ENCODE results near the gene BARHL1.
A peak's percentile ranks its signal among the peaks of the same experiment; 100 is the strongest.

BARHL1 gene

DNA sequence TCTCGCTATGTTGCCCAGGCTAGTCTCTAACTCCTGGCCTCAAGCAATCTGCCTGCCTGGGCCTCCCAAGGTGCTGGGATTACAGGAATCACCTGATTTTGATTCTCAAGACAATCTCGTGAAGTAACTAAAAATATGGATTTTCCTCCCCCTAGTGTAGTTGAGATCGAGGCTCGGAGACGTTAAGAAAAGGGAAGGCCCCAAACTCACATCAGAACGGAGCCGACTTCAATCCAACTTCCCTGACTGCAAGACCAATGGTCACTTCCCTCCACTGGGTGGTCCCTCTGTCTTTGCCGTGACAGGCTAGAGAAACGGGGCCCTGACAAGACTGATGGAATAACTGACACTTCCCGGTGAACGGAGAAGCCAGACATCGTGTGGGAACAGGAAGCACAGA lies 28.3 kb downstream of the BARHL1 start:
- DNase-seq (ENCODE audit: low spot score) (no peak), FAIRE-seq (no peak)

GRCh38 chr9:132614324-132614723 lies 31.9 kb downstream of the BARHL1 start:
- DNase-seq (ENCODE audit: low spot score), result no peak
- FAIRE-seq, result no peak

- no peak for FAIRE-seq
- DNase-seq (ENCODE audit: low spot score), result no peak
These were observed 33.4 kb downstream of the BARHL1 start for GRCh38 chr9:132615774-132616173.

- no peak for DNase-seq (ENCODE audit: low spot score)
- FAIRE-seq, result no peak
These were observed 34.3 kb downstream of the BARHL1 start for GRCh38 chr9:132616725-132617124.

- DNase-seq (ENCODE audit: low spot score) (no peak), FAIRE-seq (no peak)
These were observed 39.8 kb downstream of the BARHL1 start for GRCh38 chr9:132622159-132622558.

DNA sequence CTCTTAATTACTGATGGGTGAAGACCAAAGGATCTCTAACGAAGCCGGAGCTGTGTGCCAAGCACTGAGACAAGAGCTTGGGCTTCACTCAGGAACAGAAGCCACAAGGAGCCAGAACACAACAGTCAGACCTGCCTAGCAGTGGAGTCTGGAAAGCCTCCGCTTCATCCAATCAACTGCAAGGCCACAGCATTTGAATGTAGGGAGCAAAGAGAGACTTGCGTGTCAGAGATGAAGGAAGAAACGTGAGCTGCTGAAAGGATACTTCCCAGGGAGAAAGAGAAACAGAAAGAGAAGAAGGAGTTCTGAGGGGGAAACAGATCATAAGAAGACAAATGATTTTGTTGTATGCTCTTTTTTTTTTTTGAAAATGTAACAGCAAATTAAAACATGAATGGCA lies 43.9 kb downstream of the BARHL1 start:
- DNase-seq (ENCODE audit: low spot score), result no peak
- FAIRE-seq, result no peak

- DNase-seq (ENCODE audit: low spot score) (no peak), FAIRE-seq (no peak)
These were observed 44.7 kb downstream of the BARHL1 start for GRCh38 chr9:132627106-132627505.

GRCh38 chr9:132627594-132627993 lies 45.2 kb downstream of the BARHL1 start:
- DNase-seq (ENCODE audit: low spot score), result no peak

DNA sequence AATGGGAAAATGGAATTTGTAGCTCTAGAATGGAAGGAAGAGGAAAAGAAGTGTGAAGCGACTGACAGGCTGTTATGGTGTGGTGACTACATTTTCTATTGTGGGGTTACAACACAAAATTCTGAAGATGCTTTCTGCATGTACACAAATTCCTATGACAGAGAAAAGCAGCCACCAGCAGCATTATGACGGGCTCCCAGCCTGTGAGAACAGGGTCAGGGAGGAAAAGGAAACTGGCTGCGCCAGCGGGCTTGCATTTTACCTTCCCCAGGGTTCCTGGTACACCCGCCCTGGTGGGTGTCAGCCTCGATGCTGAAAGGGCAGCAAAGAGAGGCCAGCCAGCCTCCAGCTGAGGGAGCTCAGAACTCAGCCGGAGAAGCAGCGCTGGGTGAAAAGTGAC lies 46.3 kb downstream of the BARHL1 start:
- FAIRE-seq (no peak), DNase-seq (ENCODE audit: low spot score) (no peak)

More at GRCh38 chr9:132627594-132627993, 45.2 kb downstream of the BARHL1 start:
- no peak for FAIRE-seq

DNA sequence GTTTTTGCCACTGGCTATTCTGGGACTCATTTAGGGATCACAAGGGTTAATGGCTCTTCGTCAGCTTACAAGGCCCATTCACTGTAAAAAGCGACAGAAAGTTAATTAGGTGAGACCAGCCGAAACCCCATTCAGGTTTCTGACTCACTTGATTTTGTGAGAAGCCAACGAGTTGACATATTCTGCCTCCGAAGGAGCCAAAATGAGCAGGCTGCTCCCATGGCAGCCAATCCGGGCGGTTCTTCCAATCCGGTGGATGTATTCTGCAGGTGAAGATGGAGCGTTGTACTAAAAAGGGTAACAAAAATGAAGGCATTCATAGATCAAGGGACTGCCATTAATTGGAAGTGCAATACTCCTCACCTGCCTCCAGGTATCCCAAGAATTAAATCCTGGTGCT lies 47.7 kb downstream of the BARHL1 start:
- FAIRE-seq (no peak), DNase-seq (ENCODE audit: low spot score) (no peak)

GRCh38 chr9:132630811-132631210 lies 48.4 kb downstream of the BARHL1 start:
- FAIRE-seq (no peak), DNase-seq (ENCODE audit: low spot score) (no peak)

DNA sequence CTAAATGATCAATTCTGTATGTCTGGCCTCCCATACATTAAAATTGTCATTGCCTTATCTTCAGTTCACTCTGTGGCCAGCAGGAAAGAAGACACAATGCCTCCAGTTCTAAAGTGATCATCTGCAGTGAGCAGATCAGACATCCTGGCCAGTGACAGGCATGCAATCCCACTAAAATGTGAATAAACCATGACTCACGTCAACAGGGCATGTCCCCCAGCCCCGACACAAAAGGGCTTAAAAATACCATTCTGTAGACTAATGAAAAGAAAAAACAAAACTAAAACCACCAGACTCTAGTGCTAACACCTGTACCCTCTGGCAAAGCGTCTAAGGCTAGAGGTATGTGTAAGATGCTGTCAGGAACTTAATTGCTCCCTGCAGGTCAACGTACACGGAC lies 48.9 kb downstream of the BARHL1 start:
- FAIRE-seq, result no peak

DNA sequence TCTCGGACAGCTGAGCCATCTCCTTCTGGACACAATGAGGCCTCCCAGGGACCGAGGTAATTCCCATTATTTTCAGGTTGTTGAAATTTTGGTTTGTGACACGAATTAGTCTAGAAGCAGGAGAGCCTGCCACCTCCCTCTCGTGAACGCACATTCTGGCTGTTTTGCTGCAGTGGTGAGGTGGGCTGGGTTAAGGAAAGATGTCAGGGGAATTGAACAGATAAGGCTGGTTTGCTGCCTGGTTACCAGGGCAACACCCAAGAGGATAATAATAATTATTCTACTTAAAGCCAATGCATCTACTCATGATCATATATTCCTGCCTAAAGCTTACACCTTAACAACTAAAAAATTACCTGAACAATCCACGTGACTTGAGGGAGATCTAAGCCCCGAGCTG lies 49.3 kb downstream of the BARHL1 start:
- no peak for FAIRE-seq

More for the DNA sequence above, 48.9 kb downstream of the BARHL1 start:
- peak; percentile 42 for DNase-seq (ENCODE audit: low spot score)

GRCh38 chr9:132632413-132633129 lies 50.2 kb downstream of the BARHL1 start:
- DNase-seq (ENCODE audit: low spot score), result no peak
- FAIRE-seq, result no peak

More for the DNA sequence above, 49.3 kb downstream of the BARHL1 start:
- DNase-seq (ENCODE audit: low spot score), result no peak

DNA sequence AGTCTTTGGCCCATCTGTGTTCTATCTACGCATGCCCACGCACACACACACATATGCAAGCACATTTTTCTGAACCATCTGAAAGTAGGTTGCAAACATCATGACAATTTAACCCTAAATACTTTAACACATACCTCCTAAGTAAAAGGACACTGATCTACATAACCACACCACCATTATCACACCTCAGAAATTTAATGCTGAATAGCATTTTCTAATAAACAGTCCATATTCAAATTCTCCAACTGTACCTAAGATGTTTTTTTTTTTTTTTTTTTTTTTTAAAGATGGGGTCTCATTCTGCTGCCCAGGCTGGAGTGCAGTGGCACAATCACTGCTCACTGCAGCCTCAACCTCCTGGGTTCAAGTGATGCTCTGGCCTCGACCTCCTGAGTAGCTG lies 51.9 kb downstream of the BARHL1 start:
- no peak for FAIRE-seq
- DNase-seq (ENCODE audit: low spot score), result no peak

DNA sequence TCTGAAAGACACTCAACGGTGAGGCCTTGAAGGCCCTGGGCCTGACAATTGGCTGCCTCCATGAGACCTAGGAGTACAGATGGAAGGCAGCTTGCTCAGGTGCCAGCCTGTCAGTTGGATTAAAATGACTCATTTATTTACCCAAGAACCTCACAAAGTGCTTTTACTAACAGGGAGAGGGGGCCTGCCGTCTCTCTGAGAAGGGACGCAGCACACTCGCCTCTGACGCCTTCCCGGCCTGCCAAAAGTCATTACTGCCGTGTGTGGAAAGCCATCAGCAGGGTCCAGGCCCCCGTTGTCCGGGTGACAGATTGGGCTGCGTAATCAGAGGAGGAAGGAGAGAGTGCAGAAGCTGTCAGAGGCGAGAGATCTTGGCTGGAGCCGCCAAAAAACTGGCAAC lies 54.9 kb downstream of the BARHL1 start:
- no peak for DNase-seq (ENCODE audit: low spot score)
- no peak for FAIRE-seq

DNA sequence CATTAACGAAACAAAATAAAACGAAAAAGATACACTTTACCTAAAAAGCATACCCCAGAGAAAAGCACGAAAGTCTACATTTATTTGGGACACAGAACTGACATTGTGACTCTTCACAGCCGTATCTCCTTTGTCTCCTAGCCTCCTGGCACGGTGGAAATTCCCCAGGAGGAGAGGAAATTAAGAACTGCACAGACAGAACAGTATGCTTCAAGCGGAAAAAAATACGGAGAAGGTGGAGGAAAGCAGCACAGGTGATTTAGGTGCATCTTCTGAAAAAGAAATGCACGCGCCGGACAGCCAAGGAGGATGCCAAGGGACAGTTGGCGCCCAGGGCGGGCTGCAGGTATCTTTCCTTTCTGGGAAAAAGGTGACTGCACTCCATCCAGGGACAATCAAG lies 55.4 kb downstream of the BARHL1 start:
- no peak for DNase-seq (ENCODE audit: low spot score)

DNA sequence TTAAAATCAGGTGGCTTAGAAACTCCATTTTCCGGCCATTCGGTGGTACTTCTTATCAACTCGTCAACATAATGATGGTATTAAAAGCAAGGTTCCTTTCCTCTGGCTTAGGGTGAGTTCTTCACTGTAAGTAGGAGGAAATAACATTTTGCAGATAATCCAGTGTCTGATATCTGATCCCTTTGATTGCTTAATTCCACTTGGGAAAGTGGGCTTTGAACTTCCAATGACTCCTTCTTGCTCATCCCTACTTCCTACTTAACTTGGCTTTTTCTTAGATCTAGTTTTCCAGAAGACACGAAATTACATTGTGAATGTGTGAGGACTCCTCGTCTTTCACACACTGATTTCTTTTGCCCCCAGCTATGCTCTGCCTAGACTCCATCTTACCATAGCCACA lies 55.8 kb downstream of the BARHL1 start:
- FAIRE-seq (no peak), DNase-seq (ENCODE audit: low spot score) (no peak)

More for the DNA sequence above, 55.4 kb downstream of the BARHL1 start:
- FAIRE-seq, result no peak

DNA sequence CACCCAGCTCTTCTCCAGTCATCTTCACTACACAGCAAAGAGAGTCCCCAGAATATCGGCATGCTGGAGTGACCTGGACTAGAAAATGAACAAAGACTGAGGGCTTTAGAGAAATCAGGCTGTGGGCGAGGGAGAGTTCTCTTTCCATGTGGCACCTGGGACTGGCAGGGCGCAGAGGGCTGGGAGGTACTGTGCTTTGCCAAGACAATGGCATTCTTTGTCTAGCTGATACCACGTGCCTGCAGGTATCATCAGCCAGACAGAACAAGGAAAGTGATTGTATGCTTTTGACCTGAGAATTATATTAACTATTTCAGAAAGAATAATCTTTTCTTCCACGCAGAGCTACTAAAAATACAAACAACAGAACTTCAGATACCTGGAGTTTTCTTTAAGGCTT lies 56.9 kb downstream of the BARHL1 start:
- FAIRE-seq, result no peak
- peak; percentile 37 for DNase-seq (ENCODE audit: low spot score)
